ENCODE measurements around the gene CAMK2N2. TPM values are rescaled to one million over a fixed set of nuclear protein-coding genes. Genes with fewer than 3 reads are reported as not detected.
"Not testable (repeated sequence)": the region's sequence is repeated elsewhere in the genome, so short reads cannot be mapped to it uniquely, and the experiment has no call there.

CAMK2N2 gene
- polyA plus RNA-seq, 3 donors: not detected

GRCh38 chr3:184275961-184276910 lies 14.9 kb upstream of the CAMK2N2 start, which contains the start of gene ECE2:
TSS of gene ECE2 (plus strand) at chr3:184276022. CDS start at chr3:184276154, 132 bp downstream.
- no peak for DNase-seq (ENCODE audit: low read depth in 3 of 3, low spot score in 2 of 3)

- DNase-seq (ENCODE audit: low read depth in 3 of 3, low spot score in 2 of 3): no peak
These were observed 14.0 kb upstream of the CAMK2N2 start for GRCh38 chr3:184275381-184275701.

- no peak for DNase-seq (ENCODE audit: low read depth in 3 of 3, low spot score in 2 of 3)
These were observed 10.9 kb upstream of the CAMK2N2 start for GRCh38 chr3:184272269-184272668.

- not testable (repeated sequence) for DNase-seq (ENCODE audit: low read depth in 3 of 3, low spot score in 2 of 3)
These were observed 5.9 kb upstream of the CAMK2N2 start for GRCh38 chr3:184267249-184267648.

GRCh38 chr3:184262764-184263179 lies 1.4 kb upstream of the CAMK2N2 start:
- no peak for DNase-seq (ENCODE audit: low read depth in 3 of 3, low spot score in 2 of 3)

- no peak for DNase-seq (ENCODE audit: low read depth in 3 of 3, low spot score in 2 of 3)
These were observed 756 bp upstream of the CAMK2N2 start for GRCh38 chr3:184261854-184262763.

GRCh38 chr3:184260724-184261269 lies 556 bp downstream of the CAMK2N2 start:
- no peak for DNase-seq (ENCODE audit: low read depth in 3 of 3, low spot score in 2 of 3)

GRCh38 chr3:184259878-184260723 lies 1.3 kb downstream of the CAMK2N2 start:
- no peak for DNase-seq (ENCODE audit: low read depth in 3 of 3, low spot score in 2 of 3)

- DNase-seq (ENCODE audit: low read depth in 3 of 3, low spot score in 2 of 3): no peak
These were observed 1.9 kb downstream of the CAMK2N2 start for GRCh38 chr3:184259396-184259877.

- DNase-seq (ENCODE audit: low read depth in 3 of 3, low spot score in 2 of 3): no peak
These were observed 2.4 kb downstream of the CAMK2N2 start for GRCh38 chr3:184258926-184259325.

GRCh38 chr3:184257083-184257915 lies 4.1 kb downstream of the CAMK2N2 start:
- no peak for DNase-seq (ENCODE audit: low read depth in 3 of 3, low spot score in 2 of 3)

GRCh38 chr3:184255291-184256039 lies 5.9 kb downstream of the CAMK2N2 start:
- no peak for DNase-seq (ENCODE audit: low read depth in 3 of 3, low spot score in 2 of 3)

- DNase-seq (ENCODE audit: low read depth in 3 of 3, low spot score in 2 of 3): no peak
These were observed 11.1 kb downstream of the CAMK2N2 start for GRCh38 chr3:184250167-184250828.

- peak; percentile 77 to 88 (median 84) for DNase-seq (ENCODE audit: low read depth in 3 of 3, low spot score in 2 of 3)
These were observed 11.8 kb downstream of the CAMK2N2 start, which contains the start of gene EEF1AKMT4 for GRCh38 chr3:184249412-184250166. TSS of gene EEF1AKMT4 (plus strand) at chr3:184249672. CDS start at chr3:184249695, 23 bp downstream.

GRCh38 chr3:184248454-184249411 lies 12.6 kb downstream of the CAMK2N2 start, which contains the start of gene ALG3:
TSS of gene ALG3 (minus strand) at chr3:184248962. CDS start at chr3:184248940, 22 bp downstream.
- peak in 2 of 3 donors; percentile 77 to 78 for DNase-seq (ENCODE audit: low read depth in 3 of 3, low spot score in 2 of 3)

- no peak for DNase-seq (ENCODE audit: low read depth in 3 of 3, low spot score in 2 of 3)
These were observed 19.1 kb downstream of the CAMK2N2 start for GRCh38 chr3:184242297-184242685.
